H1 (cell line): ENCODE results near the gene TPBGL.

Experiments used
- EZH2 ChIP-seq: fragments of 200-600 bp; sonication (generic); IDR thresholded peaks from 2 replicates; pipeline ENCODE4 v1.7.1; 2012; ENCODE audit warnings: low read depth, mild to moderate bottlenecking, moderate library complexity, low read length, inconsistent platforms; ENCODE audit not compliant: severe bottlenecking
- GTF2F1 ChIP-seq: IDR thresholded peaks from 2 replicates; pipeline ENCODE4 v1.6.1; 2012; ENCODE audit warnings: low read depth, low read length, improper control_type of control experiment, borderline replicate concordance
- HDAC6 ChIP-seq: IDR thresholded peaks from one replicate; pipeline ENCODE4 v1.7.1; 2012; ENCODE audit warnings: low read depth, mild to moderate bottlenecking, inconsistent platforms, low read length, moderate library complexity

GRCh38 chr11:75272391-75272790 is 31.8 kb downstream of the TPBGL start:
- TF ChIP-seq GTF2F1 (no peak), HDAC6 (no peak), EZH2 (no peak)
